ENCODE data around the gene PKIG. TPM values are rescaled to one million over a fixed set of nuclear protein-coding genes. Genes with fewer than 3 reads are reported as not detected.

PKIG gene
- total RNA-seq, 2 experiments from 2014 or later: 4.5 to 4.6 TPM

DNA sequence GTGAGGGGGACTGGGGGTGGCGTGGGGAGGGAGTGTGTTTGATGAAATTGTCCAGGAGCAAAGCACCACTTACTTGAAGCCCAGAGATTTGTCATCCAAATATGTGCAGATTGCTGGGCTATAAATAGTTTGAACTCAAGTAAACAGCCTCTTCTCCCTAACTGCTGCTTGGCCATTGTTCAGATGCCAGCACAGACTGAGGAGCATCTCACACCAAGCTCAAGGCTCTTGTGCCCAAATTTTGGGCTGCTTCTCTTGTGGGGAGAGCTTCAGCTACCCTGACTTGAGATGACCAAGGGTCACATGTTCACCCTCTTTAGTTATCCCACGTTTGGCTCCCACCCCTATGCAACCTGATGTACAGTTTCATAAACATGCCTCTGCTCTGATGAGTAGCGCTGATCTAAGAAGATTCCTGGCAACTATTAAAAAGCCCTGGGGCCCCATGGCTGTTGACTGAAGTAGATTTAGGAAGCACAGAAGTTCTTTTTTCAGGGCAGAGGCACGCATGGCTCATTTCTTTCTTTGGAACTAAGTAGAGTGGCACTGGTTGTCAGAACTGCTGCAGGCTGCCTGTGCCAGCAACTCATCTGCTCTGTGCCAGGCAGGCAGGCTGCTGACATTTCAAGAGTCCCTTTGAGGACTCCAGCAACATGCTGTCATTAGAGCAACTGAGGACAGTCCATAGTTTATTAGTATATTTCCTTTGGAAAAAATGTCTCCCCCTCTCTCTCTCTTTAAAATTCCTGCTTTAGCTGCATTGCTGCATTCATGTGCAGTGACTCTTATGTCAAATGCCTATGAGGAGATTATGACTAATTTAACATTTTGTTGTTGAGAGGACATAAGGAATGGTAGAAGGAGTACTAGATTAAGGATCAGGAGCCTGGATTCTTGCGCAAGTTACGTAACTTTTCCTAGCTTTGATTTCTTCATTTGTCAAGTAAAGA lies 9.6 kb upstream of the PKIG start:
- H3K27me3 Mint-ChIP-seq: no peaks in the 10 kb centered on the region
- H3K4me3 Mint-ChIP-seq: no peak overlapping the region
- DNase-seq (no peak), ATAC-seq (no peak)
- intact Hi-C loops (cut with DNase I, micrococcal nuclease): no loop called here
- CTCF ChIA-PET: no interaction called here
- peaks cover 18% of the 10 kb centered on the region for H3K4me1 Mint-ChIP-seq
- no peak overlapping the region for H3K27ac Mint-ChIP-seq
- no peaks in the 10 kb centered on the region for H3K36me3 Mint-ChIP-seq (ENCODE audit: low read depth)
- no peaks in the 10 kb centered on the region for H3K9me3 Mint-ChIP-seq (ENCODE audit: low read depth)
- POLR2A ChIA-PET: interaction anchor here (0.6 kb wide), 1 partner anchor 38 kb away, joined by 3 read pairs; no protein-coding TSS in a partner anchor

GRCh38 chr20:44573501-44573869 lies 8.9 kb upstream of the PKIG start:
- Mint-ChIP-seq H3K27ac (no peak overlapping the region), H3K4me1 (peaks cover 18% of the 10 kb centered on the region), H3K9me3 (ENCODE audit: low read depth) (no peaks in the 10 kb centered on the region), H3K27me3 (peaks cover 1% of the 10 kb centered on the region), H3K36me3 (ENCODE audit: low read depth) (no peaks in the 10 kb centered on the region), H3K4me3 (no peak overlapping the region)
- ATAC-seq: no peak
- POLR2A ChIA-PET: interaction anchor here (0.6 kb wide), 1 partner anchor 38 kb away, joined by 3 read pairs; no protein-coding TSS in a partner anchor
- no peak for DNase-seq
- CTCF ChIA-PET: no interaction called here
- intact Hi-C loops (cut with DNase I, micrococcal nuclease): no loop called here

- CTCF ChIA-PET: no interaction called here
- H3K9me3 Mint-ChIP-seq (ENCODE audit: low read depth): no peaks in the 10 kb centered on the region
- peaks cover 18% of the 10 kb centered on the region for H3K4me1 Mint-ChIP-seq
- no peak overlapping the region for H3K27ac Mint-ChIP-seq
- no peaks in the 10 kb centered on the region for H3K36me3 Mint-ChIP-seq (ENCODE audit: low read depth)
- ATAC-seq: no peak
- DNase-seq: no peak
- POLR2A ChIA-PET: no interaction called here
- H3K27me3 Mint-ChIP-seq: peaks cover 2% of the 10 kb centered on the region
- intact Hi-C loops (cut with DNase I, micrococcal nuclease): loop anchor here in 1 of 2 experiments (2.0 kb wide), 1 partner anchor 42 kb away; no protein-coding TSS in a partner anchor
- H3K4me3 Mint-ChIP-seq: no peak overlapping the region
Measured at GRCh38 chr20:44574372-44574771, 8.0 kb upstream of the PKIG start.

DNA sequence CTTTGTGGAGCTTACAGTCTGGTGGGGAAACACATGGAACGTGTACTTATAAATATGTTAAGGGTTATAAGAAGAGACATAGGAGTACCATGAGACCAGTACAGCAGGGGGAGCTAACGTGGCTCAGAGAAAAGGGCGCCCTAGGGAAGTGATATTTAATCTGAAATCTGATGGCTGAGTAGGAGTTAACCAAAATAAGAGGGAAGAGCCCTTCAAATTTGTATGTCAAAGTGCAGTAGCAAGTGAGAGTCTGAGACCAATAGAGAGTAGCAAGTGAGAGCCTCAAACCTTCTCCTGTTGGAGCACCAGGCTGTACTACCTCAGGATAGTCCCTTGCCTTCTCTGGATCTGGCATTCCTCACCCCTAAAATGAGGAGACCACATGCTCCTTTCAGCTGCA lies 6.1 kb upstream of the PKIG start:
- Mint-ChIP-seq H3K9me3 (ENCODE audit: low read depth) (no peaks in the 10 kb centered on the region), H3K27ac (no peak overlapping the region), H3K27me3 (peaks cover 2% of the 10 kb centered on the region), H3K4me3 (no peak overlapping the region), H3K4me1 (peaks cover 17% of the 10 kb centered on the region), H3K36me3 (ENCODE audit: low read depth) (no peaks in the 10 kb centered on the region)
- intact Hi-C loops (cut with DNase I, micrococcal nuclease): loop anchor here in 1 of 2 experiments (1.0 kb wide), 1 partner anchor 34 kb away; no protein-coding TSS in a partner anchor
- ChIA-PET POLR2A (interaction anchor here (1.1 kb wide), 1 partner anchor 26 kb away, joined by 3 read pairs; no protein-coding TSS in a partner anchor), CTCF (interaction anchor here (0.6 to 1.9 kb wide), 4 partner anchors 18 to 171 kb away, joined by 3 to 7 read pairs (median 3); no protein-coding TSS in a partner anchor)
- DNase-seq: peak; percentile 34
- peak; percentile 40 for ATAC-seq

DNA sequence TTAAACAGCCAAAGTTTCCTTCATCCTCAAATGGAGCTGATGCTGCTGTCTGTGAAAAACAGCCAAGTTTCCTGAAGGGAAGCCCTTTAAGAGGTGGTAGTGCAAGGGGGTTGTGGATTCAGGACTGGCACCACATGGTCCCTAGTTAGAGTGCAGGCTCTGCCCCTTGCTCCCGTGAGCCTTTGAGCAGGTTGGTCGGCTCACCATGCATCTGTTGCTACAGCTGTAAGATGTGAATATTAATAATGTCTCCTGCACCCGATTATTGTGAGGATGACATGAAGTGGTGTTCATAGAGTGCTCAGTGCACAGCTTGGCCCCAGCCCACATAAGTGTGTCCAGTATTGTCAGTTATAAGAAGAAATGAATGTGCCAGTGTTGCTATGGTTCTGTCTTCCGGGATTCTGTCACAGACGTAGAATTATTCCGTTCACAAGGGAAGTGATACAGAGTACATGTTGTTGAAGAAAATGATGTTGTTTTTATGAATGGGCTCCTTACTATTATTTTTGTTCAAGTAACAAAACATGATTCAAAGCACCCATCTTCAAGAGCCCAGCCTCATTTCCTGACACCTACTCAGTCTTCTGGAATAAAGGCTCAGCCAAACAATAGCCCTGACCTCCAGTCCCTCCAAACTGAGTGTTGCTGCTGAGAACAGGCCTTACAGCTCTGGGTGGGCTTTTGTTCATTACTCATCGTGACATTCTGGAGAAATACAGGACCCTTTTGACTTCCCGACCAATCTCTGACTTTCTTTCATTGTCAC lies 2.9 kb upstream of the PKIG start:
- DNase-seq (no peak), ATAC-seq (no peak)
- ChIA-PET CTCF (interaction anchor here (1.0 to 1.4 kb wide), 2 partner anchors 30 to 31 kb away, joined by 3 read pairs; no protein-coding TSS in a partner anchor), POLR2A (no interaction called here)
- Mint-ChIP-seq H3K4me3 (no peak overlapping the region), H3K9me3 (ENCODE audit: low read depth) (no peaks in the 10 kb centered on the region), H3K27me3 (peaks cover 2% of the 10 kb centered on the region), H3K4me1 (peaks cover 14% of the 10 kb centered on the region), H3K27ac (no peak overlapping the region), H3K36me3 (ENCODE audit: low read depth) (no peaks in the 10 kb centered on the region)
- intact Hi-C loops (cut with DNase I, micrococcal nuclease): no loop called here

GRCh38 chr20:44580581-44581268 lies 1.7 kb upstream of the PKIG start:
- H3K9me3 Mint-ChIP-seq (ENCODE audit: low read depth): no peaks in the 10 kb centered on the region
- H3K27me3 Mint-ChIP-seq: peaks cover 2% of the 10 kb centered on the region
- ChIA-PET CTCF (interaction anchor here (0.7 to 1.4 kb wide), 2 partner anchors 29 to 65 kb away, joined by 3 read pairs; no protein-coding TSS in a partner anchor), POLR2A (no interaction called here)
- intact Hi-C loops (cut with DNase I, micrococcal nuclease): no loop called here
- H3K36me3 Mint-ChIP-seq (ENCODE audit: low read depth): no peaks in the 10 kb centered on the region
- no peak overlapping the region for H3K27ac Mint-ChIP-seq
- no peak overlapping the region for H3K4me3 Mint-ChIP-seq
- DNase-seq: no peak
- peak; percentile 11 for ATAC-seq
- peaks cover 14% of the 10 kb centered on the region for H3K4me1 Mint-ChIP-seq

- Mint-ChIP-seq H3K4me1 (peaks cover 10% of the 10 kb centered on the region), H3K9me3 (ENCODE audit: low read depth) (no peaks in the 10 kb centered on the region), H3K27me3 (peaks cover 2% of the 10 kb centered on the region), H3K4me3 (no peak overlapping the region), H3K27ac (no peak overlapping the region), H3K36me3 (ENCODE audit: low read depth) (no peaks in the 10 kb centered on the region)
- ChIA-PET CTCF (no interaction called here), POLR2A (no interaction called here)
- DNase-seq: no peak
- ATAC-seq: no peak
- intact Hi-C loops (cut with DNase I, micrococcal nuclease): no loop called here
Measured at GRCh38 chr20:44581515-44581914, 864 bp upstream of the PKIG start.

DNA sequence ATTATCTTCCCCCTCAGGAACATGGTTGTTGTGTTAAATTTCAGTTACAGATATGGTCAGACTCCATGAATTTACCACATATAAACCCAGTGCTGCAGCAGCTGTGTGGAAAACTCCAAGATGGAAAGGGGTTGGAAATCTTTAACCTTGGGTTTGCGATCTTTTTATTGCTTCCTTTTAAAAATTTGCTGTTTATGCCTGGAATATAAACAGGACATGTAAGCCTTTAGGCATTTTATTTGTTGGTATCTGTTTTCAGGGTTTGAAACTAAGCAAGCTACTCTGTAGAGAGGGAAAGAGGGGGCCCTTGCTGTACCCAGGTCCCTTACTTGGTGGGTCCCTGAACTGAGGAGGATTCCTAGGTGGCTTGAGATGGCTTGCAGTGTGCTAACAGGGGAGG lies 778 bp downstream of the PKIG start:
- H3K4me3 Mint-ChIP-seq: no peak overlapping the region
- DNase-seq (no peak), ATAC-seq (no peak)
- POLR2A ChIA-PET: no interaction called here
- intact Hi-C loops (cut with DNase I, micrococcal nuclease): no loop called here
- H3K4me1 Mint-ChIP-seq: no peaks in the 10 kb centered on the region
- CTCF ChIA-PET: interaction anchor here (0.6 to 1.7 kb wide), 4 partner anchors 16 to 514 kb away, joined by 3 to 10 read pairs (median 4); no protein-coding TSS in a partner anchor
- H3K36me3 Mint-ChIP-seq (ENCODE audit: low read depth): no peaks in the 10 kb centered on the region
- no peak overlapping the region for H3K27ac Mint-ChIP-seq
- peaks cover 2% of the 10 kb centered on the region for H3K27me3 Mint-ChIP-seq
- no peaks in the 10 kb centered on the region for H3K9me3 Mint-ChIP-seq (ENCODE audit: low read depth)

GRCh38 chr20:44584162-44584561 lies 1.8 kb downstream of the PKIG start:
- Mint-ChIP-seq H3K9me3 (ENCODE audit: low read depth) (no peaks in the 10 kb centered on the region), H3K4me3 (no peak overlapping the region), H3K36me3 (ENCODE audit: low read depth) (no peaks in the 10 kb centered on the region), H3K27me3 (no peaks in the 10 kb centered on the region), H3K4me1 (no peaks in the 10 kb centered on the region), H3K27ac (no peak overlapping the region)
- POLR2A ChIA-PET: no interaction called here
- intact Hi-C loops (cut with DNase I, micrococcal nuclease): no loop called here
- ATAC-seq (no peak), DNase-seq (no peak)
- CTCF ChIA-PET: no interaction called here

DNA sequence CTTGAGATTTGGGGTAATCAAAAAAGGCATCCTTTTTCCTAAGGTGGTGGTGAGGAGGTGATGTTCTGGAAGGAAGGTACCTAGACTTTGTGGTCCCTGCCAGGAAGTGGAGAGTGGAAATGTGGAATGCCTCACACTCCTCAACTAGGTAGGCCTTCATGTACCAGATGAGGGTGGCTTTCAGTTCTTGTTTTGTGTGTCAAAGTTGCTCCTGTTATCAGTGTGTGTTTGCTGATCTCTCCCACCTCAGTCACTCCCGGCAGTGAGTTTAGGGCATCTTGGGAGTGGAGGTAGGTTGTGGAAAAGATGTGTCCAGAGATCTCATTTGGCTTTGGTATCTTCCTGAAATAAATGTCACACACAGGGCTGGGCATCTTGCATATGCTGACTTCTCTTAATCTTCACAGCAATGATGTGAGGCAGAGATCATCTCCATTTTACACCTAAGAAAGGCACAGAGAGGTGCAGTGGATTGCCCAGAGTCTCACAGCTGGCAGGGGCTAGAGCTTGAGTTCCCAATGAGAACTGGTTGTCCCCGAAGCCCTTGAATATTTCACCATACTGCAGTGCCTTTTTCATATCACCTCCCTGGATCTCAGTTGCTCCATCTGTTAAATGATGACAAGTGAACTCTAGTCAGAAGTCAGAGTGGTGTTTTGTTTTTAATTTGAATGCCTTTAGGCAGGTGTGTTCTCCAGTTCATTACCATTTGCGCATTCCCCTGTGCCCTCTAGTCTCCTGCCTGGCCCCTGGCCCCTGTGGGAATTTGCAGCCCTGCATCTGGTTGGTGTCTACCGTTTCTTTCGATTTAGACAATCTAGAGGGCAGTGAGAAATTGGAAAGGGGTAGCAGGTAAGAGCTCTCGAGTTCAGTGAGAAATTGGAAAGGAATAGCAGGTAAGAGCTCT lies 2.9 kb downstream of the PKIG start:
- no peak overlapping the region for H3K27ac Mint-ChIP-seq
- H3K4me3 Mint-ChIP-seq: no peak overlapping the region
- no peaks in the 10 kb centered on the region for H3K9me3 Mint-ChIP-seq (ENCODE audit: low read depth)
- H3K4me1 Mint-ChIP-seq: no peaks in the 10 kb centered on the region
- no peaks in the 10 kb centered on the region for H3K36me3 Mint-ChIP-seq (ENCODE audit: low read depth)
- no peaks in the 10 kb centered on the region for H3K27me3 Mint-ChIP-seq
- intact Hi-C loops (cut with DNase I, micrococcal nuclease): no loop called here
- ChIA-PET POLR2A (no interaction called here), CTCF (interaction anchor here (0.5 to 1.9 kb wide), 4 partner anchors 13 to 82 kb away, joined by 3 to 7 read pairs (median 3); no protein-coding TSS in a partner anchor)
- ATAC-seq: no peak
- no peak for DNase-seq
